Prostate gland (tissue), 2 donors: ENCODE data around the gene COL9A2.
A peak's percentile ranks its signal among the peaks of the same experiment; 100 is the strongest.

Experiments used
- POLR2A ChIP-seq: fragments of 450-650 bp; IDR thresholded peaks from one replicate; pipeline ENCODE4 v1.6.1; 2016; ENCODE audit warnings: antibody characterized with exemption, mild to moderate bottlenecking
- POLR2AphosphoS5 ChIP-seq: sonication (generic); formaldehyde crosslinking; IDR thresholded peaks from one replicate; pipeline ENCODE4 v1.6.1; 2017; ENCODE audit warnings: antibody characterized with exemption
- TF ChIP-seq, protein P1 (sequence below), 4 experiments: fragments of 200-600 bp in 2 of 4; fragments of 450-650 bp in 2 of 4; sonication (generic) in 2 of 4; IDR thresholded peaks; 1 replicate in 3 of 4; 2 replicates in 1 of 4; pipeline ENCODE4 v1.5.1; 2016 to 2019; ENCODE audit warnings: antibody characterized with exemption in 4 of 4, mild to moderate bottlenecking in 2 of 4, moderate library complexity in 2 of 4

DNA sequence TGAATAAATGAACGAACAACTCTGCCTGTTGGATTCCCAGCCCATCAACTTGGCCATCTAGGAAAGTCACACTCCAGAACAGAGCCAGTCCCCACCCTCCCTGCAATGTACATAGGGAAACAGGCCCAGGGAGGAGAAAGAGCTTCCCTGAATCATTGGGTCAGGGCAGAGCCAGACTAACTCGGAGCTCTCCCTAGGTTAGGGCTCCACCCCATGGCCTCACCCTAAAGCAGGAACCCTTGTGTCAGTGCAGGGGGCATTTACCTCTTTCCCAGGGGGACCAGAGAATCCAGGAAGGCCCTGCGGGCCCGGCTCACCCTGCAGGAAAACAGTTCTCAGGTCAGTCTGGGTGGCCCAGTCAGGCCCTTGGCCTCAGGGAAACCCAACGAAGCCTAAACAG lies 11.6 kb downstream of the COL9A2 start:
- TF ChIP-seq, protein P1, sequence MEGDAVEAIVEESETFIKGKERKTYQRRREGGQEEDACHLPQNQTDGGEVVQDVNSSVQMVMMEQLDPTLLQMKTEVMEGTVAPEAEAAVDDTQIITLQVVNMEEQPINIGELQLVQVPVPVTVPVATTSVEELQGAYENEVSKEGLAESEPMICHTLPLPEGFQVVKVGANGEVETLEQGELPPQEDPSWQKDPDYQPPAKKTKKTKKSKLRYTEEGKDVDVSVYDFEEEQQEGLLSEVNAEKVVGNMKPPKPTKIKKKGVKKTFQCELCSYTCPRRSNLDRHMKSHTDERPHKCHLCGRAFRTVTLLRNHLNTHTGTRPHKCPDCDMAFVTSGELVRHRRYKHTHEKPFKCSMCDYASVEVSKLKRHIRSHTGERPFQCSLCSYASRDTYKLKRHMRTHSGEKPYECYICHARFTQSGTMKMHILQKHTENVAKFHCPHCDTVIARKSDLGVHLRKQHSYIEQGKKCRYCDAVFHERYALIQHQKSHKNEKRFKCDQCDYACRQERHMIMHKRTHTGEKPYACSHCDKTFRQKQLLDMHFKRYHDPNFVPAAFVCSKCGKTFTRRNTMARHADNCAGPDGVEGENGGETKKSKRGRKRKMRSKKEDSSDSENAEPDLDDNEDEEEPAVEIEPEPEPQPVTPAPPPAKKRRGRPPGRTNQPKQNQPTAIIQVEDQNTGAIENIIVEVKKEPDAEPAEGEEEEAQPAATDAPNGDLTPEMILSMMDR (IDR thresholded peaks at IDR 0.05), result peak in 1 of 4 experiments; percentile 35
- TF ChIP-seq POLR2A (no peak), POLR2AphosphoS5 (peak; percentile 15)
